Prostate gland (tissue), 2 donors: Measurements from ENCODE around the gene CTSK. TPM values are rescaled to one million over a fixed set of nuclear protein-coding genes. Genes with fewer than 3 reads are reported as not detected.
A peak's percentile ranks its signal among the peaks of the same experiment; 100 is the strongest.

Source experiments
- DNase-seq: peaks from one replicate; pipeline ENCODE4 v3.0.0-alpha.2; 2019; ENCODE audit warnings: low spot score
- H3K27ac ChIP-seq, 2 donors: fragments of 200-600 bp; sonication (generic); 2 replicates each; pipeline ENCODE4 v1.5.1; 2017 to 2019
- H3K27me3 ChIP-seq: fragments of 200-600 bp; sonication (generic); replicated peaks from 2 replicates; pipeline ENCODE4 v1.5.1; 2019; ENCODE audit not compliant: insufficient read depth
- H3K36me3 ChIP-seq, 2 donors: fragments of 200-600 bp; sonication (generic); 1 replicate in 1 of 2; 2 replicates in 1 of 2; pipeline versions ENCODE4 v1.5.1 to v1.8.1; 2017 to 2019
- H3K4me1 ChIP-seq: fragments of 200-600 bp; sonication (generic); replicated peaks from 2 replicates; pipeline ENCODE4 v1.5.1; 2019
- H3K4me3 ChIP-seq, 2 donors: fragments of 200-600 bp; sonication (generic); 2 replicates each; pipeline ENCODE4 v1.5.1; 2017 to 2019
- H3K9me3 ChIP-seq: fragments of 200-600 bp; sonication (generic); 2 replicates; pipeline ENCODE4 v1.5.1; 2017
- POLR2A ChIP-seq: fragments of 450-650 bp; IDR thresholded peaks from one replicate; pipeline ENCODE4 v1.6.1; 2016; ENCODE audit warnings: antibody characterized with exemption, mild to moderate bottlenecking
- POLR2AphosphoS5 ChIP-seq: sonication (generic); formaldehyde crosslinking; IDR thresholded peaks from one replicate; pipeline ENCODE4 v1.6.1; 2017; ENCODE audit warnings: antibody characterized with exemption
- WGBS: methylation state at CpG from one replicate; pipeline ENCODE4 v1.1.5; 2018; 5-methylcytosine and 5-hydroxymethylcytosine counted together
- intact Hi-C: fragments of 100-400 bp; cut with DNase I; formaldehyde crosslinking; loops from one replicate; pipeline ENCODE4 v1.14.2; 2022
- total RNA-seq, 2 donors: library from RNA; depleted of rRNA; stranded (reverse); fragments of >200 nt; gene quantifications; one replicate each; pipeline ENCODE4 v1.1.0, GENCODE V29; 2016
- TF ChIP-seq, protein P1 (sequence below), 4 experiments: fragments of 200-600 bp in 2 of 4; fragments of 450-650 bp in 2 of 4; sonication (generic) in 2 of 4; IDR thresholded peaks; 1 replicate in 3 of 4; 2 replicates in 1 of 4; pipeline ENCODE4 v1.5.1; 2016 to 2019; ENCODE audit warnings: antibody characterized with exemption in 4 of 4, mild to moderate bottlenecking in 2 of 4, moderate library complexity in 2 of 4

The CTSK gene
- total RNA-seq, 2 donors from 2014 or later: 6.6 to 30.4 TPM

DNA sequence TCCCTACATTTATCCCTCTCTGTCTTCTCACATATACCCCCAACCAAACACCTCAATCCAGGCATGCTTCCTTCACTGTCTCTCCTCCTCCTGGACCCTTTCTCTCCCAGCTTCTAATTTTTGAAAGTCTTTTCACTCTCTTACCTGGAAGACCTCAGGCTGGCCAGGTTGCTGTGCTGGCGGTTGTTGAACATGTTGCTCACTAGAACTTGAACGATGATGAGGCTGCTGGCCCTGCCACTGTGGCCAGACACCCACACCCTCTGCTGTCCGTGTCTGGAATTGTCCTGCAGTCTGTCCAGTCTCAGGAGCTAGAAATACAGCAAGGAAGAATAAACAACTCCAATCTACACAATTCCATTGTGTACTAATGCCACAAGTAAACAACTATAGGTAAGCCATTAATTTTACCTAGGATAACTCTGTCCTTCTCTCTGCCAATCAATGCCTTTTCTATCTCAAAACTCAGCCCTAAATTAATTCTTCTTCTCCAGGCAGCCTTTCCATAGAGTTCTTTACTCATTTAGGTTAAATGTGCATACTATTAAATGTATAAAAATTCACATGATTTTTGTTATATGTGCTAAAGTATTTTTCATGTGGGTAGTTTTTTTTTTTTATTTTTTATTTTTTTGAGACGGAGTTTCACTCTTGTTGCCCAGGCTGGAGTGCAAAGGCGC, 5.1 kb upstream of the CTSK start:
- Histone ChIP-seq H3K27me3 (no peaks in the 10 kb centered on the region), H3K27ac (peak overlapping the region; percentile 0 to 37), H3K4me3 (no peak overlapping the region), H3K9me3 (no peaks in the 10 kb centered on the region), H3K4me1 (peaks cover 4% of the 10 kb centered on the region), H3K36me3 (peaks cover 7% of the 10 kb centered on the region in 2 donors)
- WGBS: 44% methylated on average over 5 of the region's 5 CpGs
- DNase-seq: peak; percentile 72
- TF ChIP-seq, protein P1, sequence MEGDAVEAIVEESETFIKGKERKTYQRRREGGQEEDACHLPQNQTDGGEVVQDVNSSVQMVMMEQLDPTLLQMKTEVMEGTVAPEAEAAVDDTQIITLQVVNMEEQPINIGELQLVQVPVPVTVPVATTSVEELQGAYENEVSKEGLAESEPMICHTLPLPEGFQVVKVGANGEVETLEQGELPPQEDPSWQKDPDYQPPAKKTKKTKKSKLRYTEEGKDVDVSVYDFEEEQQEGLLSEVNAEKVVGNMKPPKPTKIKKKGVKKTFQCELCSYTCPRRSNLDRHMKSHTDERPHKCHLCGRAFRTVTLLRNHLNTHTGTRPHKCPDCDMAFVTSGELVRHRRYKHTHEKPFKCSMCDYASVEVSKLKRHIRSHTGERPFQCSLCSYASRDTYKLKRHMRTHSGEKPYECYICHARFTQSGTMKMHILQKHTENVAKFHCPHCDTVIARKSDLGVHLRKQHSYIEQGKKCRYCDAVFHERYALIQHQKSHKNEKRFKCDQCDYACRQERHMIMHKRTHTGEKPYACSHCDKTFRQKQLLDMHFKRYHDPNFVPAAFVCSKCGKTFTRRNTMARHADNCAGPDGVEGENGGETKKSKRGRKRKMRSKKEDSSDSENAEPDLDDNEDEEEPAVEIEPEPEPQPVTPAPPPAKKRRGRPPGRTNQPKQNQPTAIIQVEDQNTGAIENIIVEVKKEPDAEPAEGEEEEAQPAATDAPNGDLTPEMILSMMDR (IDR thresholded peaks at IDR 0.05): peak; percentile 46 to 90 (median 77)
- TF ChIP-seq POLR2AphosphoS5: peak; percentile 47
- no peak for TF ChIP-seq POLR2A
- intact Hi-C loops: loop anchor here (5.0 to 10.0 kb wide), 2 partner anchors 251 to 348 kb away; no protein-coding TSS in a partner anchor

DNA sequence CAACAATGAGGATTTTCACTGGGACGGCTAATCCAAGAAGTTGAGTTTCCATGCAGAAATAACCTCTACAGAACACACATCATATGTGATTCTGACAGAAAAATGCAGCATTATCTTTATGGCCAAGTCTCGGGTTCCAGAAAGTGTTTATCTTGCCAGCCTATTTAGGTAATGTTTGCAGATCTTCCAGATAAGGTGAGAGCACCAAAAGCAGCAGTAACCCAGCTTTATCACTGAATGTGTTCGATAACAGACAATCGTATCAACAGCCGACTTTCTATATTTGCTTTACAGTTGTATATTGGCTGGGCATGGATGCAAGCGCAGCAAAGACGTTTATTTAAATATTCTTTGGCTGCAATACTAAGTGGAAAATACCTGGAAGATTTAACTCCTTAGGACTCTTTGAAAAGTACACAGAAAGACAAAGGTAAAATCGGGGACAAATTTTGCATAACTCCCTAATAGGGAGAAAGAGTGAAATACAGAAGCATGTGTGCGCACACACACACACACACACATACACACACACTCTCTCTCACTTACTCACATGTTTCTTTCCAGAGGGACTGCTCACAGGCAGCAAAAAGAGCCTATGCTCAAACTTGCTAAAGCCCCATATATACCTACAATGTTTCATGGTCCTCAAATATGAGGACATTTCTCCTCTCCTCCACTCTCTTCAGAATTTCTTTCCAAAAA, 3.0 kb upstream of the CTSK start:
- Histone ChIP-seq H3K4me1 (peaks cover 4% of the 10 kb centered on the region), H3K27ac (peak overlapping the region in 1 of 2 donors; percentile 3), H3K9me3 (no peaks in the 10 kb centered on the region), H3K4me3 (no peak overlapping the region), H3K27me3 (no peaks in the 10 kb centered on the region), H3K36me3 (peaks cover 7% of the 10 kb centered on the region in 2 donors)
- intact Hi-C loops: loop anchor here (5.0 to 10.0 kb wide), 2 partner anchors 249 to 346 kb away; no protein-coding TSS in a partner anchor
- no peak for DNase-seq
- TF ChIP-seq, protein P1 (IDR thresholded peaks at IDR 0.05): no peak
- TF ChIP-seq POLR2A (no peak), POLR2AphosphoS5 (no peak)
- WGBS: 27% methylated on average over 9 of the region's 9 CpGs

- intact Hi-C loops: loop anchor here (5.0 to 10.0 kb wide), 2 partner anchors 247 to 345 kb away; no protein-coding TSS in a partner anchor
- Histone ChIP-seq H3K27ac (no peak overlapping the region), H3K4me1 (peaks cover 4% of the 10 kb centered on the region), H3K9me3 (no peaks in the 10 kb centered on the region), H3K27me3 (no peaks in the 10 kb centered on the region), H3K36me3 (peaks cover 7% of the 10 kb centered on the region in 2 donors), H3K4me3 (no peak overlapping the region)
- no peak for TF ChIP-seq POLR2A
- TF ChIP-seq, protein P1 (IDR thresholded peaks at IDR 0.05): no peak
- no peak for TF ChIP-seq POLR2AphosphoS5
- WGBS: 67% methylated on average over 3 of the region's 3 CpGs
- no peak for DNase-seq
Observed at GRCh38 chr1:150809651-150810050, 1.6 kb upstream of the CTSK start.

GRCh38 chr1:150808846-150809245, 786 bp upstream of the CTSK start:
- Histone ChIP-seq H3K4me3 (no peak overlapping the region), H3K27ac (no peak overlapping the region), H3K9me3 (no peaks in the 10 kb centered on the region), H3K36me3 (peaks cover 3 to 7% of the 10 kb centered on the region in 2 donors), H3K4me1 (peaks cover 4% of the 10 kb centered on the region), H3K27me3 (no peaks in the 10 kb centered on the region)
- TF ChIP-seq POLR2A (no peak), POLR2AphosphoS5 (no peak)
- TF ChIP-seq, protein P1 (IDR thresholded peaks at IDR 0.05): no peak
- WGBS: 77% methylated on average over 2 of the region's 2 CpGs
- DNase-seq: no peak
- intact Hi-C loops: no loop called here
